ENCODE measurements around the gene TMEM106B.

- TF ChIP-seq TAF1 (IDR thresholded peaks at IDR 0.05; ENCODE audit: borderline replicate concordance, insufficient read depth, low read length) (no peak), REST (IDR thresholded peaks at IDR 0.05; ENCODE audit: insufficient read depth in 1 of 2, low read depth in 2 of 2, low read length in 2 of 2) (no peak), POLR2AphosphoS5 (IDR thresholded peaks at IDR 0.05; ENCODE audit: low read depth, low read length) (no peak), FOXP2 (optimal IDR thresholded peaks at IDR 0.05; ENCODE audit: borderline replicate concordance, extremely low read depth, extremely low read length, insufficient read depth) (no peak)
These were observed 25.9 kb downstream of the TMEM106B start for GRCh38 chr7:12237007-12237406.

Measured in PFSK-1 (cell line).